GM18517 (cell line): ENCODE measurements around the gene TSC22D2.
"Not testable (repeated sequence)": the region's sequence is repeated elsewhere in the genome, so short reads cannot be mapped to it uniquely, and the experiment has no call there.

Experiments used
- ATAC-seq: cut with Tn5 transposase; IDR thresholded peaks from one replicate; pipeline ENCODE4 v1.9.1; 2021; ENCODE audit warnings: mild to moderate bottlenecking, moderate library complexity; ENCODE audit not compliant: unreplicated experiment

Gene TSC22D2

DNA sequence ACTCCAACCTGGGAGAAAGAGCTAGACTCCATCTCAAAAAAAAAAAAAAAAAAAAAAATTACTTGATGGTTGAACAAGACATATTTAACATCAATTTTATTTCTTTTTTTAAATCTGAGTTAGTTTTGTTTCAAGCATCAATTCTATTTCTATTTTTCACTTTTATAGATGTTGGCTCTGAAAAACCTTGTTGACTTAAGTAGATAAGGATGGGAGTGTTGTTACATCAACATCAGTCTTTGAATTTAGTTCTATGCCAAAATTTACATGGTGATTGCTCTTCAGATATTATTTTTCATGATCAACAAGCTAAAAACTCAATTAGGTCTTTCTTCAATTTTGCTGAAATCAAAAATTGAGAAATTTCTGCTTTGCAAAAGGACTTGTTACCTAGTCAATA is 71.3 kb downstream of the TSC22D2 start:
- ATAC-seq, result no peak

GRCh38 chr3:150480877-150481276 is 72.8 kb downstream of the TSC22D2 start:
- ATAC-seq, result no peak

GRCh38 chr3:150483226-150483625 is 75.1 kb downstream of the TSC22D2 start:
- ATAC-seq, result no peak

DNA sequence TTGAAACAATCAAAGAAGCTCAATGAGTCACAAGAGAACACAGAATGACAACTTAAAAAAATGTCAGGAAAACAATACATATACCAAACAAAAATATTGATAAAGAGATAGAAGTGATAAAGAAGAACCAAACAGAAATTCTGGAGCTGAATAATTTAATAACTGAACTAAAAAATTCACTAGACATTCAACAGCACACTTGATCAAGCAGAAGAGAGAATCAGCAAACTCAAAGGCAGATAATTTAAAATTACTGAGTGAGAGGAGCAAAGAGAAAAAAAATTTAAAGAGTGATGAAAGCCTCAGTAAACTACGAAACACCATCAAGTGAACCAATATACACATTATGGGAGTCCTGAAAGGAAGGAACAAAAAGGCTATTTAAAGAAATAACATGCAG is 76.3 kb downstream of the TSC22D2 start:
- ATAC-seq, result no peak

DNA sequence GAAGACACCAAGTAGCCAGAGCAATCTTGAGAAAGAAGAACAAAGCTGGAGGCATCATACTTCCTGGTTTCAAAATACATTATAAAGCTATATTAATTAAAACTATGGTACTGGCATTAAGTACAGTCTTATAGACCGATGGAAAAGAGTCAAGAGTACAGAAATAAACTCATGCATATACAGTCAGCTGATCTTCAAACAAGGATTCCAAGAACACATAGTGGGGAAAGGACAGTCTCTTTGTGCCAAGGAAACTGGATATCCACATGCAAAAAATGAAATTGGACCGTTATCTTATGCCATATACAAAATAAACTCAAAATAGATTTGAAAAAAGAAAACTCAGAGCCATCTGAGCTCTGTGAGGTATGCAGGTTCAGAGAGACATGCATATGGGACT is 80.8 kb downstream of the TSC22D2 start:
- ATAC-seq, result no peak

DNA sequence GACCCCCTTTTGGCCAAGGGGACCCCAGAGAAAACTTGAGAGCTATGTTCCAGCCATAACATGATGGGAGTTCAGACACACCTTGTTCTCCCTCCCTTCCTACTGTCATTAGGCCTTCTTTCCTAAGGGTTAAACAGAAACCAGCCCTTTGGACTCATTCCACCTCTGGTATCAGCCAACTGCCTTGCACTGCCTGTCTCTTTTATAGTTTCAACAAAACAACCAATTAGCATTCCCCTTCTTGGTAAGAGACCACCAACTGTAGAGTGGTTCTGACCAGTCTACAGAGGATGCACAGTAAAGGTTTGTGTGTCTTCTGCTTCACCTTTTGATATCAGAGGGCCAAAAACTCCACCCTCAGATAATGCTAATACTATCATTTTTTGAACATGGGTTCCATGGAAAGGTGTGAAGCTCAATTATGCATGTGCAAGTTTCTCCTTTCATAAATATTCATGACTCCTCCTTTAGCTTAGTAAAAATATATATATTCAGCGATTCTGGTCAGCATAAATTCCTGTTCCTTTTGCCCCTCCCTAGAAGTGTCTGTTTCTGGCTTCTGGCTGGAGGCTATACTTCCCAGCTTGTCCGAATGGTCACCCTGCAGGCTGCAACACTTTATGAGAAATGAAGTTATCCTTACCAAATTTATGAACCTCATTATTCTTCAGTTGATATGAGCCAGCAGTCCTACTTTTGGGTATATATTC is 82.3 kb downstream of the TSC22D2 start:
- no peak for ATAC-seq

- no peak for ATAC-seq
Measured at GRCh38 chr3:150494411-150494977, 86.4 kb downstream of the TSC22D2 start.

GRCh38 chr3:150495149-150495548 is 87.1 kb downstream of the TSC22D2 start:
- ATAC-seq, result no peak

GRCh38 chr3:150495563-150496168 is 87.6 kb downstream of the TSC22D2 start:
- no peak for ATAC-seq

DNA sequence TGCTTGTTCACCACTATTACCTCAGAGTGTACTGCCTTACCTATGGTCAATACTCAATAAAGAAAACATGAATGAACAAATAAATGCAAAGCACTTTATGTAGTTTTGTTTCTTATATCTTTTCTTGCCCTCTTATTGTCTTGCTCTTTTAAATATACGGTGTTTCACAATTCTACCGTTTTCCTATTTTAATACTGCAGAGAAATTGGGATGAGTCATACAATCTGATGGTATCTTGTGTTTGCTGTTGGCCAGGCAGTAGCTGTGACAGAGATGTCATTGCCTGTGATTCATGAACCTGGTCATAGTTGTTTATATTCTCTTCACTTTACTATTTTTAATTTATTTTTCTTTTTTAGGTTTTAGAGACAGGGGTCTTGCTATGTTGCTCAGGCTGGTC is 89.9 kb downstream of the TSC22D2 start:
- no peak for ATAC-seq

DNA sequence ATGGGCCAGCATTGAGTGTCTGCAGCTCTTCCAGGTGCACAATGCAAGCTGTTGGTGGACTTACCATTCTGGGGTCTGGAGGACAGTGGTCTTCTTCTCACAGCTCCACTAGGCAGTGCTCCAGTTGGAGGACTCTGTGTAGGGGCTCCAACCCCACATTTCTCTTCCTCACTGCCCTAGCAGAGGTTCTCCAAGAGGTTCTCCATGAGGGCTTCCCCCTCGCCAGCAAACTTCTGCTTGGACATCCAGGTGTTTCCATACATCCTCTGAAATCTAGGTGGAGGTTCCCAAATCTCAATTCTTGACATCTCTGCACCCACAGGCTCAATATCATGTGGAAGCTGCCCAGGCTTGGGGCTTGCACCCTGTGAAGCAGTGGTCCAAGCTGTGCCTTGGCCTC is 92.9 kb downstream of the TSC22D2 start:
- not testable (repeated sequence) for ATAC-seq

GRCh38 chr3:150503402-150504099 is 95.5 kb downstream of the TSC22D2 start:
- no peak for ATAC-seq

DNA sequence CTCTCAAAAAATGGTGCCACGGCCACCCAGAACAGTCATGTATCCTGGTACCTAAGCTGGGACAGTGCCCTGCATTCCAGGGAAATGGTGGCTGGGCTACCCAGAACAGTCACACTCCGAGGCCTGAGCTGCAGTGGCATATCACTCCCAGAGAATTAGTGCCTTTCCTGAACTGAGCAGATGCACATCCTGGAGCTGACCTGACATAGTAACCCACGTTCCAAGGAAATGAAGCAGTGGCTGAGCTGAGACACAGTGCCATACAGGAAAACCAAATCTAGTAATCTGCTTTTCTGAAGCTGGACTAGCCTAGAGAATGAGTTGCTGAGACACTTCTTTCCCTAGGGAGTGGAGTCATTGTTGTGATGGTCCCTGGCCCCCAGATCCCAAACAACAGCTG is 96.4 kb downstream of the TSC22D2 start:
- ATAC-seq, result no peak

GRCh38 chr3:150508401-150508800 is 100.3 kb downstream of the TSC22D2 start:
- no peak for ATAC-seq

GRCh38 chr3:150509780-150510179 is 101.7 kb downstream of the TSC22D2 start:
- no peak for ATAC-seq

DNA sequence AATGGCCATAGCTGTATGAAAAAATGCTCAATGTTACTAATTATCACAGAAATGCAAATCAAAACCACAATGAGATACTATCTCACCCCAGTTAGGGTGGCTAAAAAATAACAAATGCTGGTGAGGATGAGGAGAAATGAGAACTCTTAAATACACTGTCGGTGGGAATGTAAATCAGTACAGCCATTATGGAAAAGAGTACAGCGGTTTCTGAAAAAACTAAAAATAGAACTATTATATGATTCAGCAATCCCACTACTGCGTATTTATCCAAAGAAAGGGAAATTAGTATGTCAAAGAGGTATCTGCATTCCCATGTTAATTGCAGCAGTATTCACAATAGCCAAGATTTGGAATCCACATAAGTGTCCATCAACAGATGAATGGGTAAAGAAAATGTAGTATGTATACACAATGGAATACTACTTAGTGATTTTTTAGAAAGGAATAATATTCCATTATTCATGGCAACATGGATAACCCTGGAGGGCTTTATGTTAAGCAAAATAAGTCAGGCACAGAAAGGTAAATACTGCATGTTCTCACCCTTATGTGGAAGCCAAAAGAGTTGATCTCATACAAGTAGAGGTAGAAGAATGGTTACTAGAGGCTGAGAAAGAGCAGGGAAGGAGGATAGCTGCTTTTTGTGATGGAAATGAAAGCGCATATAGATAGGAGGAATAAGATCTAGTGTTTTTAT is 103.2 kb downstream of the TSC22D2 start:
- ATAC-seq, result no peak

DNA sequence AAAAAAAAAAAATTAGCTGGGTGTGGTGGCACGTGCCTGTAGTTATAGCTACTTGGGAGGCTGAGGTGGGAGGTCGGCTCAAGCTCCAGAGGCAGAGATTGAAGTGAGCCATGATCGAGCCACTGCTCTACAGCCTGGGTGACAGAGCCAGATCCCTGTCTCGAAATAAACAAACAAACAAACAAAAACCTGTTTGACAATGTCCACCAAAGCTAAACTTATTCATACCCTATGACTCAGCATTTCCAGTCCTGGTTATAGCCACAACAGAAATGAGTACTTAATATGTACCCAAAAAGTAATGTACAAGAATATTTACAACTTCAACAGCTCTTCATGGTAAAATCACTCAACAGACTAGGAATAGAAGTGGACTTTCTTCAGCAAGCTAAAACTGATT is 107.1 kb downstream of the TSC22D2 start:
- ATAC-seq, result no peak
